Mucosa of gallbladder (tissue), 1 donor: Measurements from ENCODE around the gene TMSB15C. TPM values are rescaled to one million over a fixed set of nuclear protein-coding genes. Genes with fewer than 3 reads are reported as not detected.

Experiments used
- DNase-seq: peaks from one replicate; pipeline ENCODE4 v3.0.0-alpha.2; 2020; ENCODE audit warnings: low spot score
- total RNA-seq: library from RNA; stranded (reverse); gene quantifications from one replicate; pipeline ENCODE4 v1.2.1, GENCODE V29; 2021
- donor health status: DM: no; HTN: no; CAD: no.

TMSB15C gene
- total RNA-seq, 1 donor from 2014 or later, result 2.4 TPM

DNA sequence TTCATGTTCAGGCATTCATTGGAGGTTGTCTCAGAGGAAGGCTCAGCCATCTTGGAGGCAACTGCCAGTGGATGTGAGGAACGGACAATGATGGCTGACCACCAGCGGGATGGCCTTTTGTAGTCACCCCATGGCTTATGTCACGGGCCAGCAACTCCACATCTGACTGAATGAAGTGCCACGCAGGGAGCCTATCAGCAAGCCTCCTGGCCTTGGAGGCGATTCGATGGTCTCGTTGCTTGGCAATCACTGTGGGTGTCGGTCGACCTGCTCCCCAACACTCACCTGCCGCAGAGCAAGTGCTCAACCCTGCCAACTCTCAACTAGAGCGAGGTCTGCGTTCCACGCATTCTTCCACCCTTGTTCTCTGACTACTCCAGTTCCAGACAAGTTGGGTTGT is 28.9 kb downstream of the TMSB15C start:
- no peak for DNase-seq

DNA sequence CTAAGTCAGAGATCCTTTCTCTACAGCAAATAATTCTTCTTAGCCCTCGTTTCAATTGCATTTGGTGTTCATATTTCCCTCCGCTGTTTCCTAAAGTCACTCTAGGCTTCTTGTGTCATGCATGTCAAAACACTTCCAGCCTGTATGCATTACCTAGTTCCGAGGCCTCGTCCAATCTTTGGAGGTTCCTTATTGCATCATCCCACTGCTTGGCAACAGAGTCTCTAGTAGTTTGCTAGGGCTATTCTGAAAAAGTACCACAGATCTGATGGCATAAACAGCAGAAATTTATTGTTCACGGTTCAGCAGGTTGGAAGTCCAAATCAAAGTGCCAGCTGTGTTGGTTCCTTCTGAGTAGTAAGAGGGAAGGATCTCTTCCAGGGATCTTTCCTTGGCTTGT is 30.4 kb downstream of the TMSB15C start:
- no peak for DNase-seq

DNA sequence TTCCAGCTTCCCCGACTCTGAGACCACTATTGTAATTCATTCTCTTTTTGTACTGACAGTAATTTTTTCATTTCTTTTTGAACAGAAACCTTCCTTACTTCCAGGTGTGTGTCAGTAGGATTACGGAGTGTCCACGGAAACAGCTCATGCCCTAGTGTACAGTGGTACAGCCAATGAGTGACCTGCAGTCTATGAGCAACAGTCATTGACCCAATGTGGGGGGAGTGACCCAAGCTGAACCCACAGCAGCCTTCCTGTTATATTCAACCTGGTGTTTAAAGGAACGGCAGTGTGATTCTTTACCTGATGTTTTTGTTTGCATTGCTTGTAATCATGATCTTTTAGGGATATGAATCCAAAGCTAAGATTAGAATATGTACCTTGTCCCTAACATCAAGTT is 35.0 kb downstream of the TMSB15C start:
- DNase-seq, result no peak

DNA sequence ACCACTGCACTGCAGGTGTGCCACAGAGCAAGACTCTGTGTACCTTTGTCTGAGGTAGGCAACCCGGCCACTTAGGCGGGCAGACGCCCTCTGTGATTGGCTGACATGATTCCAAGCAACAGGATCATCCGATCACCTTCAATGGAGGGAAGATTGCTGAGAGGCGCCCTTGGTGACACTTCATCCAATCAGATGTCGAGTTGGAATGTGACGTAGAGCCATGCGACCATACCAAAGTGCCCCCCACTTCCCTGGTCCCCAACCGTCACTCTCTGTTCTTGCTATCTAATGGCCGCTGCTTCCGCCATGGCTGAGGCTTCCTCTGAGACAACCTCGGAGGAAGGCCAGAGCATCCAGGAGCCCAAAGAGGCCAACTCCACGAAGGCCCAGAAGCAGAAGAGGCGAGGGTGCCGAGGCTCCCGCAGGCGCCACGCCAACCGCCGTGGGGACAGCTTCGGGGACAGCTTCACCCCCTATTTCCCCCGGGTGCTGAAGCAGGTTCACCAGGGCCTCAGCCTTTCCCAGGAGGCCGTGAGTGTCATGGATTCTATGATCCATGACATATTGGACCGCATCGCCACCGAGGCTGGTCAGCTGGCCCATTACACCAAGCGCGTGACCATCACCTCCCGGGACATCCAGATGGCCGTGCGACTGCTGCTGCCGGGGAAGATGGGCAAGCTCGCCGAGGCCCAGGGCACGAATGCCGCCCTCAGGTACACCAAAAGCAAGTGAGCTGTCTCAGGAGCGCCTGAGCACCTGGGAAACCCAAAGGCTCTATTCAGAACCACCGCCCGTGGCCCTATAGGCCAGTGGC is 36.1 kb downstream of the TMSB15C start, which contains the start of gene H2BW2:
Gene H2BW2, plus strand, starts transcription at position 268 of the 817 bp plus-strand sequence. Its CDS starts 39 bp downstream, at position 307.
- DNase-seq, result no peak

Other genes with a start within 250 kb of the TMSB15C start
- 5.7 TPM for gene RAB9B, start 244.0 kb downstream of the TMSB15C start, total RNA-seq
- 2.0 TPM for gene TMSB15B, start 113.6 kb downstream of the TMSB15C start, total RNA-seq
- not detected for gene H2BW1, start 62.5 kb downstream of the TMSB15C start, total RNA-seq
- 0.17 TPM for gene H2BW2, start 36.3 kb downstream of the TMSB15C start, total RNA-seq
- 1.0 TPM for gene ZCCHC18, start 36.3 kb upstream of the TMSB15C start, total RNA-seq
- gene SLC25A53, start 80.8 kb upstream of the TMSB15C start, total RNA-seq, result 14.5 TPM
- 18.9 TPM for gene FAM199X, start 90.2 kb upstream of the TMSB15C start, total RNA-seq
- not detected for gene ESX1, start 178.7 kb upstream of the TMSB15C start, total RNA-seq